ENCODE data around the gene PSMC5.
"Not testable (repeated sequence)": the region's sequence is repeated elsewhere in the genome, so short reads cannot be mapped to it uniquely, and the experiment has no call there.

The PSMC5 gene

GRCh38 chr17:63841350-63842172 lies 14.3 kb downstream of the PSMC5 start:
- peak; percentile 21 to 58 (median 55) for DNase-seq

- DNase-seq, result peak in 1 of 3 experiments; percentile 72
These were observed 14.9 kb downstream of the PSMC5 start for GRCh38 chr17:63842173-63842539.

GRCh38 chr17:63842540-63843386 lies 15.5 kb downstream of the PSMC5 start, which contains the start of gene SMARCD2:
TSS of gene SMARCD2 (minus strand) at chr17:63842685. CDS start at chr17:63842674, 11 bp downstream.
- DNase-seq, result peak; percentile 98 to 99 (median 98)

GRCh38 chr17:63843387-63843888 lies 16.2 kb downstream of the PSMC5 start:
- peak in 1 of 3 experiments; percentile 45 for DNase-seq

GRCh38 chr17:63843910-63844677 lies 16.9 kb downstream of the PSMC5 start:
- DNase-seq, result no peak

- DNase-seq, result no peak
These were observed 18.3 kb downstream of the PSMC5 start for GRCh38 chr17:63845509-63845908.

- no peak for DNase-seq
These were observed 20.5 kb downstream of the PSMC5 start for GRCh38 chr17:63847525-63848249.

GRCh38 chr17:63848834-63849689 lies 21.8 kb downstream of the PSMC5 start:
- peak in 1 of 3 experiments; percentile 34 for DNase-seq

GRCh38 chr17:63850401-63850800 lies 23.2 kb downstream of the PSMC5 start:
- no peak for DNase-seq

GRCh38 chr17:63853260-63853659 lies 26.0 kb downstream of the PSMC5 start:
- DNase-seq, result no peak

- no peak for DNase-seq
These were observed 27.5 kb downstream of the PSMC5 start for GRCh38 chr17:63854709-63855108.

- DNase-seq, result no peak
These were observed 28.0 kb downstream of the PSMC5 start for GRCh38 chr17:63855185-63855584.

GRCh38 chr17:63856425-63856824 lies 29.2 kb downstream of the PSMC5 start:
- not testable (repeated sequence) for DNase-seq

- no peak for DNase-seq
These were observed 32.0 kb downstream of the PSMC5 start for GRCh38 chr17:63859257-63859656.

GRCh38 chr17:63866625-63867024 lies 39.4 kb downstream of the PSMC5 start:
- not testable (repeated sequence) for DNase-seq

GRCh38 chr17:63869491-63870291 lies 42.5 kb downstream of the PSMC5 start:
- not testable (repeated sequence) for DNase-seq

- DNase-seq, result not testable (repeated sequence)
These were observed 43.0 kb downstream of the PSMC5 start for GRCh38 chr17:63870292-63870665.

- not testable (repeated sequence) for DNase-seq
These were observed 44.6 kb downstream of the PSMC5 start for GRCh38 chr17:63871646-63872365.

- not testable (repeated sequence) for DNase-seq
These were observed 46.3 kb downstream of the PSMC5 start, which contains the start of gene CSH2 for GRCh38 chr17:63873577-63873976. TSS of gene CSH2 (minus strand) at chr17:63873677. CDS start at chr17:63873614, 63 bp downstream.
